ENCODE results near the gene EMSY. TPM values are rescaled to one million over a fixed set of nuclear protein-coding genes. Genes with fewer than 3 reads are reported as not detected.

EMSY gene
- total and polyA plus RNA-seq, 2 donors (not counting 1 experiment from before 2014, with no cell fraction given) = 27.4 to 59.7 TPM

GRCh38 chr11:76466666-76467065, 21.8 kb downstream of the EMSY start:
- ChIA-PET CTCF (interaction anchor here (1.9 kb wide), 1 partner anchor 257 kb away, joined by 5 read pairs; no protein-coding TSS in a partner anchor), POLR2A (no interaction called here)
- Mint-ChIP-seq H3K4me1 (no peaks in the 10 kb centered on the region), H3K9me3 (ENCODE audit: insufficient read depth) (no peaks in the 10 kb centered on the region), H3K4me3 (no peak overlapping the region), H3K27ac (no peak overlapping the region), H3K27me3 (no peaks in the 10 kb centered on the region)
- Histone ChIP-seq H3K4me3 (ENCODE audit: control extremely low read depth in 1 of 5, extremely low read depth in 1 of 5, insufficient read depth in 1 of 5, low read depth in 2 of 5, low read length in 4 of 5) (no peak overlapping the region), H3K27me3 (replicated peaks in 1 of 4; ENCODE audit: control extremely low read depth in 1 of 4, control insufficient read depth in 3 of 4, insufficient read depth in 4 of 4, low read length in 3 of 4) (no peaks in the 10 kb centered on the region), H3K4me2 (replicated peaks; ENCODE audit: low read depth, low read length, poor library complexity, severe bottlenecking) (no peak overlapping the region), H3K36me3 (replicated peaks in 1 of 2; ENCODE audit: control extremely low read depth in 1 of 2, control insufficient read depth in 1 of 2, extremely low read depth in 1 of 2, insufficient read depth in 2 of 2, low read length in 1 of 2) (peaks cover 4 to 41% of the 10 kb centered on the region in 2 experiments), H2AFZ (ENCODE audit: insufficient read depth, low read depth, low read length, poor library complexity, severe bottlenecking) (no peak overlapping the region), H3K9ac (ENCODE audit: low read length) (no peak overlapping the region), H3K79me2 (ENCODE audit: control insufficient read depth, insufficient read depth, low read length) (peaks cover 11% of the 10 kb centered on the region), H3K9me3 (ENCODE audit: control extremely low read depth in 1 of 3, control insufficient read depth in 2 of 3, insufficient read depth in 1 of 3, low read length in 2 of 3) (no peaks in the 10 kb centered on the region), H3K27ac (ENCODE audit: low read length in 2 of 2) (no peak overlapping the region), H3K4me1 (ENCODE audit: control insufficient read depth in 2 of 2, insufficient read depth in 2 of 2, low read length in 2 of 2) (no peaks in the 10 kb centered on the region), H4K20me1 (ENCODE audit: control insufficient read depth, insufficient read depth, low read length, poor library complexity, severe bottlenecking) (no peaks in the 10 kb centered on the region)
- intact Hi-C loops (cut with micrococcal nuclease) = no loop called here
- no peak for DNase-seq
- no peak for ATAC-seq (ENCODE audit: low read depth)
- TF ChIP-seq CTCF (IDR thresholded peaks at IDR 0.05) = no peak
- TF ChIP-seq EZH2 (IDR thresholded peaks at IDR 0.05; ENCODE audit: borderline replicate concordance, insufficient read depth, low read depth, low read length, poor library complexity, severe bottlenecking) = no peak

GRCh38 chr11:76469141-76469540, 24.3 kb downstream of the EMSY start:
- Histone ChIP-seq H3K9ac (ENCODE audit: low read length) (no peak overlapping the region), H3K4me1 (ENCODE audit: control insufficient read depth in 2 of 2, insufficient read depth in 2 of 2, low read length in 2 of 2) (no peaks in the 10 kb centered on the region), H3K79me2 (ENCODE audit: control insufficient read depth, insufficient read depth, low read length) (peaks cover 4% of the 10 kb centered on the region), H3K27me3 (replicated peaks in 1 of 4; ENCODE audit: control extremely low read depth in 1 of 4, control insufficient read depth in 3 of 4, insufficient read depth in 4 of 4, low read length in 3 of 4) (no peaks in the 10 kb centered on the region), H2AFZ (ENCODE audit: insufficient read depth, low read depth, low read length, poor library complexity, severe bottlenecking) (no peak overlapping the region), H3K36me3 (replicated peaks in 1 of 2; ENCODE audit: control extremely low read depth in 1 of 2, control insufficient read depth in 1 of 2, extremely low read depth in 1 of 2, insufficient read depth in 2 of 2, low read length in 1 of 2) (peaks cover 10 to 46% of the 10 kb centered on the region in 2 experiments), H4K20me1 (ENCODE audit: control insufficient read depth, insufficient read depth, low read length, poor library complexity, severe bottlenecking) (no peaks in the 10 kb centered on the region), H3K9me3 (ENCODE audit: control extremely low read depth in 1 of 3, control insufficient read depth in 2 of 3, insufficient read depth in 1 of 3, low read length in 2 of 3) (no peaks in the 10 kb centered on the region), H3K27ac (ENCODE audit: low read length in 2 of 2) (no peak overlapping the region), H3K4me3 (ENCODE audit: control extremely low read depth in 1 of 5, extremely low read depth in 1 of 5, insufficient read depth in 1 of 5, low read depth in 2 of 5, low read length in 4 of 5) (no peak overlapping the region), H3K4me2 (replicated peaks; ENCODE audit: low read depth, low read length, poor library complexity, severe bottlenecking) (no peak overlapping the region)
- ATAC-seq (ENCODE audit: low read depth) (no peak), DNase-seq (no peak)
- H3K9me3 Mint-ChIP-seq (ENCODE audit: insufficient read depth) = no peaks in the 10 kb centered on the region
- no peak for TF ChIP-seq EZH2 (IDR thresholded peaks at IDR 0.05; ENCODE audit: borderline replicate concordance, insufficient read depth, low read depth, low read length, poor library complexity, severe bottlenecking)
- no peak for TF ChIP-seq CTCF (IDR thresholded peaks at IDR 0.05)
- H3K27ac Mint-ChIP-seq = no peak overlapping the region
- intact Hi-C loops (cut with micrococcal nuclease) = no loop called here
- H3K4me1 Mint-ChIP-seq = no peaks in the 10 kb centered on the region
- CTCF ChIA-PET = no interaction called here
- no peaks in the 10 kb centered on the region for H3K27me3 Mint-ChIP-seq
- POLR2A ChIA-PET = no interaction called here
- no peak overlapping the region for H3K4me3 Mint-ChIP-seq
